SU-DHL-6 (cell line): ENCODE data around the gene ZPBP.

ENCODE experiments used
- H2AFZ ChIP-seq: fragments of 200-600 bp; sonication (generic); 2 replicates; pipeline ENCODE4 v1.6.1; 2014; ENCODE audit warnings: low read depth, mild to moderate bottlenecking, moderate library complexity, mixed read lengths, antibody characterized with exemption, low read length; ENCODE audit not compliant: severe bottlenecking
- H3F3A ChIP-seq: fragments of 200-600 bp; shearing (Covaris generic); 2 replicates; pipeline ENCODE4 v1.6.0; 2016; ENCODE audit warnings: antibody characterized with exemption, mild to moderate bottlenecking; ENCODE audit not compliant: insufficient read depth
- H3K27ac ChIP-seq: fragments of 200-600 bp; sonication (generic); 2 replicates; pipeline ENCODE4 v1.5.1; 2016; ENCODE audit warnings: low read depth, mild to moderate bottlenecking, low read length, moderate library complexity, mixed read lengths
- H3K27me3 ChIP-seq: fragments of 200-600 bp; sonication (generic), shearing (Covaris generic); 2 replicates; pipeline ENCODE4 v1.6.0; 2014; ENCODE audit warnings: mild to moderate bottlenecking, low read length
- H3K36me3 ChIP-seq: fragments of 200-600 bp; sonication (generic); 2 replicates; pipeline ENCODE4 v1.6.1; 2014; ENCODE audit warnings: mild to moderate bottlenecking, low read length, mixed read lengths
- H3K4me2 ChIP-seq: fragments of 300-600, 200-600 bp; shearing (Covaris generic), sonication (generic); 2 replicates; pipeline ENCODE4 v1.6.0; 2014; ENCODE audit warnings: low read length, low read depth, mild to moderate bottlenecking; ENCODE audit not compliant: poor library complexity, severe bottlenecking
- H3K4me3 ChIP-seq: fragments of 200-600 bp; sonication (generic); 2 replicates; pipeline ENCODE4 v1.5.1; 2014; ENCODE audit warnings: antibody characterized with exemption, low read length, mild to moderate bottlenecking, mixed read lengths; ENCODE audit not compliant: insufficient read depth, poor library complexity, severe bottlenecking
- H3K79me2 ChIP-seq: fragments of 200-600 bp; sonication (generic); 2 replicates; pipeline ENCODE4 v1.6.1; 2014; ENCODE audit warnings: mild to moderate bottlenecking, low read length, moderate library complexity; ENCODE audit not compliant: insufficient read depth
- H3K9ac ChIP-seq: fragments of 200-600 bp; sonication (generic); 2 replicates; pipeline ENCODE4 v1.7.0; 2014; ENCODE audit warnings: mild to moderate bottlenecking, low read length
- H3K9me2 ChIP-seq: fragments of 200-600 bp; sonication (generic); replicated peaks from 2 replicates; pipeline ENCODE4 v1.6.1; 2014; ENCODE audit warnings: low read length; ENCODE audit not compliant: insufficient read depth
- H3K9me3 ChIP-seq: fragments of 200-600 bp; sonication (generic); 2 replicates; pipeline ENCODE4 v1.6.1; 2014; ENCODE audit warnings: low read length, mixed read lengths; ENCODE audit not compliant: insufficient read depth
- H4K20me1 ChIP-seq: fragments of 200-600 bp; sonication (generic); 2 replicates; pipeline ENCODE4 v1.6.1; 2014; ENCODE audit warnings: low read depth, mild to moderate bottlenecking, antibody characterized with exemption, low read length, moderate library complexity, mixed read lengths
- CTCF ChIP-seq: fragments of 200-600 bp; sonication (generic); IDR thresholded peaks from one replicate; pipeline ENCODE4 v1.5.1; 2017; ENCODE audit warnings: antibody characterized with exemption, mild to moderate bottlenecking, low read length, moderate library complexity; ENCODE audit not compliant: insufficient read depth, poor library complexity, severe bottlenecking
- EZH2phosphoT487 ChIP-seq: fragments of 200-600 bp; sonication (generic), shearing (Covaris generic); conservative IDR thresholded peaks from 2 replicates; pipeline ENCODE4 v1.6.1; 2018; ENCODE audit warnings: mild to moderate bottlenecking, antibody characterized with exemption, low read length, moderate library complexity, mixed read lengths

ZPBP gene

GRCh38 chr7:50125766-50126165, 32.7 kb upstream of the ZPBP start:
- H3K9me2 ChIP-seq = no peaks in the 10 kb centered on the region

GRCh38 chr7:50121286-50121685, 28.2 kb upstream of the ZPBP start:
- no peaks in the 10 kb centered on the region for H3K79me2 ChIP-seq
- no peaks in the 10 kb centered on the region for H3K9me3 ChIP-seq
- no peaks in the 10 kb centered on the region for H3K27me3 ChIP-seq
- H3K36me3 ChIP-seq = no peaks in the 10 kb centered on the region
- H3K4me3 ChIP-seq = peak overlapping the region; percentile 2
- peak overlapping the region; percentile 51 for H3K4me2 ChIP-seq
- H3K9ac ChIP-seq = no peak overlapping the region
- no peak for TF ChIP-seq EZH2phosphoT487
- TF ChIP-seq CTCF = no peak
- no peaks in the 10 kb centered on the region for H4K20me1 ChIP-seq
- H3K9me2 ChIP-seq = no peaks in the 10 kb centered on the region
- peaks cover 21% of the 10 kb centered on the region for H3F3A ChIP-seq
- peak overlapping the region; percentile 62 for H3K27ac ChIP-seq
- peak overlapping the region; percentile 37 for H2AFZ ChIP-seq

More at GRCh38 chr7:50125766-50126165, 32.7 kb upstream of the ZPBP start:
- TF ChIP-seq EZH2phosphoT487 (no peak), CTCF (no peak)
- Histone ChIP-seq H3K9me3 (peaks cover 3% of the 10 kb centered on the region; the same call in 1 of the 2 replicates), H3K4me2 (no peak overlapping the region), H3K4me3 (no peak overlapping the region), H3K36me3 (peaks cover 9% of the 10 kb centered on the region; the same call in 1 of the 2 replicates), H3K27ac (no peak overlapping the region), H3F3A (peaks cover 28% of the 10 kb centered on the region), H2AFZ (no peak overlapping the region), H3K79me2 (no peaks in the 10 kb centered on the region), H4K20me1 (no peaks in the 10 kb centered on the region), H3K9ac (no peak overlapping the region), H3K27me3 (no peaks in the 10 kb centered on the region)

GRCh38 chr7:50119815-50120637, 27.0 kb upstream of the ZPBP start:
- H3K79me2 ChIP-seq = no peaks in the 10 kb centered on the region
- H3F3A ChIP-seq = peaks cover 12% of the 10 kb centered on the region
- H3K9me3 ChIP-seq = no peaks in the 10 kb centered on the region
- H3K4me2 ChIP-seq = peak overlapping the region; percentile 51
- H2AFZ ChIP-seq = peak overlapping the region; percentile 37
- H3K27me3 ChIP-seq = no peaks in the 10 kb centered on the region
- H3K36me3 ChIP-seq = no peaks in the 10 kb centered on the region
- H4K20me1 ChIP-seq = no peaks in the 10 kb centered on the region
- H3K9me2 ChIP-seq = no peaks in the 10 kb centered on the region
- peak; percentile 97 for TF ChIP-seq CTCF
- no peak for TF ChIP-seq EZH2phosphoT487
- no peak overlapping the region for H3K4me3 ChIP-seq
- 0 out of 2 replicates have a peak overlapping the region, but pooled peaks have one; percentile 8 for H3K9ac ChIP-seq
- peak overlapping the region; percentile 62 for H3K27ac ChIP-seq
